Measurements from ENCODE around the gene COL1A2.

COL1A2 gene

GRCh38 chr7:94439893-94440381 lies 45.2 kb downstream of the COL1A2 start:
- no peak for DNase-seq

GRCh38 chr7:94440451-94441039 lies 45.9 kb downstream of the COL1A2 start:
- DNase-seq = no peak

- no peak for DNase-seq
Observed at GRCh38 chr7:94441138-94441537, 46.4 kb downstream of the COL1A2 start.

GRCh38 chr7:94442639-94443038 lies 47.9 kb downstream of the COL1A2 start:
- no peak for DNase-seq

- DNase-seq = no peak
Observed at GRCh38 chr7:94444813-94445212, 50.1 kb downstream of the COL1A2 start.

GRCh38 chr7:94445696-94446194 lies 51.0 kb downstream of the COL1A2 start:
- DNase-seq = no peak

- no peak for DNase-seq
Observed at GRCh38 chr7:94446308-94446707, 51.6 kb downstream of the COL1A2 start.

- no peak for DNase-seq
Observed at GRCh38 chr7:94449151-94449725, 54.5 kb downstream of the COL1A2 start.

GRCh38 chr7:94450044-94450697 lies 55.5 kb downstream of the COL1A2 start:
- no peak for DNase-seq

- no peak for DNase-seq
Observed at GRCh38 chr7:94451187-94451586, 56.5 kb downstream of the COL1A2 start.

- DNase-seq = no peak
Observed at GRCh38 chr7:94452239-94452638, 57.5 kb downstream of the COL1A2 start.

- no peak for DNase-seq
Observed at GRCh38 chr7:94453898-94454297, 59.2 kb downstream of the COL1A2 start.

- DNase-seq = no peak
Observed at GRCh38 chr7:94458041-94458440, 63.3 kb downstream of the COL1A2 start.

- no peak for DNase-seq
Observed at GRCh38 chr7:94466516-94466915, 71.8 kb downstream of the COL1A2 start.

- no peak for DNase-seq
Observed at GRCh38 chr7:94471604-94472003, 76.9 kb downstream of the COL1A2 start.

- no peak for DNase-seq
Observed at GRCh38 chr7:94472608-94473007, 77.9 kb downstream of the COL1A2 start.

- DNase-seq = no peak
Observed at GRCh38 chr7:94476251-94476840, 81.7 kb downstream of the COL1A2 start.

- no peak for DNase-seq
Observed at GRCh38 chr7:94477878-94478277, 83.2 kb downstream of the COL1A2 start.

- no peak for DNase-seq
Observed at GRCh38 chr7:94478648-94479214, 84.0 kb downstream of the COL1A2 start.
